ENCODE results near the gene NKAPD1. TPM values are rescaled to one million over a fixed set of nuclear protein-coding genes. Genes with fewer than 3 reads are reported as not detected.
A peak's percentile ranks its signal among the peaks of the same experiment; 100 is the strongest.

Gene NKAPD1
- total and polyA plus RNA-seq, 9 of the 15 experiments (the other 6 are each of a cell fraction or from before 2014, with no cell fraction given) = 14.1 to 73.5 (median 29.3) TPM

DNA sequence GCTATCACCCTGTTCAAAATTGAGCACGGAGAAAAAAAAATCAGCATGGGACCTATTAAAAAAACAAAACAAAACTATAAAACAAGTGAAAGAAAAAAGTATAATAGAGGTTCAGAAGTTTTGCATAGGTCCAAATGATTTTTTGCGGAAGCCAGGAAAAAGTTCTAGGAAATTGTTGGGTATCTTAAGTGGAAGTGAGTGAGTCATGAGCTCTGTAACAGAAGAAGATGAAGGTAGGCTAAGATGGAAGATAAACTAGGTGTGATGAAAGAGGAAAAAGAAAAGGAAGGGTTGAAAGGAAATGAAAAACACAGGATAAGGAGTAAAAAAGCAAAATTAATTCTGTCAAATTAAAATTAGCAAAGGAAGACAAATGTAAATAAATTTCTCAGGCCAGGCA, 40.4 kb downstream of the NKAPD1 start (continued):
- TF ChIP-seq SMARCE1 (IDR thresholded peaks at IDR 0.05) (peak; percentile 40; the same call in 1 of the 2 replicates), RAD51 (IDR thresholded peaks at IDR 0.05; ENCODE audit: borderline replicate concordance, low read depth) (no peak), DPF2 (IDR thresholded peaks at IDR 0.05) (0 out of 2 replicates have a peak, but pooled peaks have one; percentile 25), TOE1 (IDR thresholded peaks at IDR 0.05; ENCODE audit: borderline replicate concordance) (no peak), TOE1 (CRISPR knock-in tag; IDR thresholded peaks at IDR 0.05; ENCODE audit: borderline replicate concordance, low read depth) (no peak), ZNF354B (CRISPR knock-in tag; IDR thresholded peaks at IDR 0.05) (no peak), FOSL1 (tag; conservative IDR thresholded peaks at IDR 0.05) (0 out of 2 replicates have a peak, but pooled peaks have one; percentile 37), CBX8 (IDR thresholded peaks at IDR 0.05; ENCODE audit: borderline replicate concordance, extremely low read depth, low read depth, low read length, poor library complexity, severe bottlenecking) (no peak), POLR2AphosphoS2 (IDR thresholded peaks at IDR 0.05; ENCODE audit: low read length) (no peak), ZNF124 (CRISPR knock-in tag; IDR thresholded peaks at IDR 0.05) (no peak), CBX2 (IDR thresholded peaks at IDR 0.05; ENCODE audit: insufficient read depth, low read length, poor library complexity, severe bottlenecking) (no peak), CHCHD3 (CRISPR knock-in tag; IDR thresholded peaks at IDR 0.05) (no peak), CBX1 (IDR thresholded peaks at IDR 0.05; ENCODE audit: low read depth) (no peak)
- TF ChIP-seq, protein P1, sequence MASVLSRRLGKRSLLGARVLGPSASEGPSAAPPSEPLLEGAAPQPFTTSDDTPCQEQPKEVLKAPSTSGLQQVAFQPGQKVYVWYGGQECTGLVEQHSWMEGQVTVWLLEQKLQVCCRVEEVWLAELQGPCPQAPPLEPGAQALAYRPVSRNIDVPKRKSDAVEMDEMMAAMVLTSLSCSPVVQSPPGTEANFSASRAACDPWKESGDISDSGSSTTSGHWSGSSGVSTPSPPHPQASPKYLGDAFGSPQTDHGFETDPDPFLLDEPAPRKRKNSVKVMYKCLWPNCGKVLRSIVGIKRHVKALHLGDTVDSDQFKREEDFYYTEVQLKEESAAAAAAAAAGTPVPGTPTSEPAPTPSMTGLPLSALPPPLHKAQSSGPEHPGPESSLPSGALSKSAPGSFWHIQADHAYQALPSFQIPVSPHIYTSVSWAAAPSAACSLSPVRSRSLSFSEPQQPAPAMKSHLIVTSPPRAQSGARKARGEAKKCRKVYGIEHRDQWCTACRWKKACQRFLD (CRISPR knock-in tag; IDR thresholded peaks at IDR 0.05) = no peak
- TF ChIP-seq, protein P2, sequence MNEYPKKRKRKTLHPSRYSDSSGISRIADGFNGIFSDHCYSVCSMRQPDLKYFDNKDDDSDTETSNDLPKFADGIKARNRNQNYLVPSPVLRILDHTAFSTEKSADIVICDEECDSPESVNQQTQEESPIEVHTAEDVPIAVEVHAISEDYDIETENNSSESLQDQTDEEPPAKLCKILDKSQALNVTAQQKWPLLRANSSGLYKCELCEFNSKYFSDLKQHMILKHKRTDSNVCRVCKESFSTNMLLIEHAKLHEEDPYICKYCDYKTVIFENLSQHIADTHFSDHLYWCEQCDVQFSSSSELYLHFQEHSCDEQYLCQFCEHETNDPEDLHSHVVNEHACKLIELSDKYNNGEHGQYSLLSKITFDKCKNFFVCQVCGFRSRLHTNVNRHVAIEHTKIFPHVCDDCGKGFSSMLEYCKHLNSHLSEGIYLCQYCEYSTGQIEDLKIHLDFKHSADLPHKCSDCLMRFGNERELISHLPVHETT (CRISPR knock-in tag; conservative IDR thresholded peaks at IDR 0.05 in 1 of 2, IDR thresholded peaks at IDR 0.05 in 1 of 2) = no peak
- TF ChIP-seq, protein P3, sequence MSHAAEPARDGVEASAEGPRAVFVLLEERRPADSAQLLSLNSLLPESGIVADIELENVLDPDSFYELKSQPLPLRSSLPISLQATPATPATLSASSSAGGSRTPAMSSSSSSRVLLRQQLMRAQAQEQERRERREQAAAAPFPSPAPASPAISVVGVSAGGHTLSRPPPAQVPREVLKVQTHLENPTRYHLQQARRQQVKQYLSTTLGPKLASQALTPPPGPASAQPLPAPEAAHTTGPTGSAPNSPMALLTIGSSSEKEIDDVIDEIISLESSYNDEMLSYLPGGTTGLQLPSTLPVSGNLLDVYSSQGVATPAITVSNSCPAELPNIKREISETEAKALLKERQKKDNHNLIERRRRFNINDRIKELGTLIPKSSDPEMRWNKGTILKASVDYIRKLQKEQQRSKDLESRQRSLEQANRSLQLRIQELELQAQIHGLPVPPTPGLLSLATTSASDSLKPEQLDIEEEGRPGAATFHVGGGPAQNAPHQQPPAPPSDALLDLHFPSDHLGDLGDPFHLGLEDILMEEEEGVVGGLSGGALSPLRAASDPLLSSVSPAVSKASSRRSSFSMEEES (CRISPR knock-in tag; IDR thresholded peaks at IDR 0.05) = no peak
